Activated B cell treated with CpG ODN at 0.5 μM for 24 hours (primary cell): ENCODE results near the gene ATG4C. TPM values are rescaled to one million over a fixed set of nuclear protein-coding genes. Genes with fewer than 3 reads are reported as not detected.

Experiments used
- ATAC-seq: fragments of 200-7000 bp; cut with Tn5 transposase; one replicate; pipeline ENCODE4 v1.10.0; 2021; ENCODE audit warnings: low read depth, mild to moderate bottlenecking, moderate library complexity
- CTCF ChIA-PET: fragments of 350-600 bp; sonication (Branson Sonifier 250); formaldehyde crosslinking; loops from one replicate; lab custom pipeline; 2021; ENCODE audit warnings: antibody characterized with exemption; lab: Charles Lee
- POLR2A ChIA-PET: fragments of 350-600 bp; sonication (Branson Sonifier 250); formaldehyde crosslinking; loops from one replicate; lab custom pipeline; 2021; ENCODE audit warnings: antibody characterized with exemption; lab: Charles Lee
- DNase-seq: peaks from one replicate; pipeline ENCODE4 v3.0.0; 2022
- H3K27ac Mint-ChIP-seq: one replicate; pipeline ENCODE4 v1.8.0; 2020; ENCODE audit warnings: mixed read lengths
- H3K27me3 Mint-ChIP-seq: one replicate; pipeline ENCODE4 v1.8.0; 2021; ENCODE audit warnings: mixed read lengths
- H3K36me3 Mint-ChIP-seq: one replicate; pipeline ENCODE4 v1.8.0; 2021; ENCODE audit warnings: low read depth, mixed read lengths
- H3K4me1 Mint-ChIP-seq: one replicate; pipeline ENCODE4 v1.8.0; 2021; ENCODE audit warnings: mixed read lengths
- H3K4me3 Mint-ChIP-seq: one replicate; pipeline ENCODE4 v1.8.0; 2020; ENCODE audit warnings: mild to moderate bottlenecking, mixed read lengths
- H3K9me3 Mint-ChIP-seq: one replicate; pipeline ENCODE4 v1.8.0; 2020; ENCODE audit warnings: mixed read lengths
- CTCF ChIP-seq: fragments of 200-600 bp; IDR thresholded peaks from one replicate; pipeline ENCODE4 v1.8.0; 2022; ENCODE audit warnings: antibody characterized with exemption, mild to moderate bottlenecking
- intact Hi-C: fragments of 100-400 bp; cut with micrococcal nuclease; formaldehyde crosslinking; loops from one replicate; pipeline ENCODE4 v1.15.1; 2024
- total RNA-seq: library from RNA; stranded (reverse); gene quantifications from 2 replicates; pipeline ENCODE4 v1.2.3, GENCODE V29; 2022

Gene ATG4C
- total RNA-seq, 1 donor from 2014 or later, result 28.4 TPM

DNA sequence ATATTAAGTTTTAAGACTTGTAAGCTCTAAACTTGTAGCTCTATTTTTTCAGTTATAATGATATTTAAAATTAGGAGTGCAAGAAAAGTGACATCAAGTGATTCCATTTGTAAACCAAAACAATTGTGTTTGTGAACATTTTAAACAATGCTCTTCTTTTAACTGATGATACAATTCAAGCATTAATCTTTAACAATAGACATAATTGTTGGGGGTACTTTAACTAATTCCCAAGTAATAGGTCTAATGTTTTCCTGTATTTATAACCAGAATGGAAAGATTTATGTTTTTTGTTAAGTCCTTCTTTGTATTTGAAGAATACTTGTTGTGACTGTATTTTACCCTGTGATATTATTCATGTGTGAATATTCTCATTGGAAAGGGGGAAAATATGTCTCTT lies 6.8 kb downstream of the ATG4C start:
- DNase-seq (no peak), ATAC-seq (no peak)
- ChIA-PET POLR2A (interaction anchor here (1.0 to 1.9 kb wide), 2 partner anchors 10 to 20 kb away, joined by 6 read pairs; no protein-coding TSS in a partner anchor), CTCF (no interaction called here)
- intact Hi-C loops, result no loop called here
- Mint-ChIP-seq H3K4me1 (peaks cover 65% of the 10 kb centered on the region), H3K36me3 (peaks cover 6% of the 10 kb centered on the region), H3K27me3 (no peaks in the 10 kb centered on the region), H3K9me3 (no peaks in the 10 kb centered on the region), H3K4me3 (no peak overlapping the region), H3K27ac (no peak overlapping the region)
- no peak for TF ChIP-seq CTCF

DNA sequence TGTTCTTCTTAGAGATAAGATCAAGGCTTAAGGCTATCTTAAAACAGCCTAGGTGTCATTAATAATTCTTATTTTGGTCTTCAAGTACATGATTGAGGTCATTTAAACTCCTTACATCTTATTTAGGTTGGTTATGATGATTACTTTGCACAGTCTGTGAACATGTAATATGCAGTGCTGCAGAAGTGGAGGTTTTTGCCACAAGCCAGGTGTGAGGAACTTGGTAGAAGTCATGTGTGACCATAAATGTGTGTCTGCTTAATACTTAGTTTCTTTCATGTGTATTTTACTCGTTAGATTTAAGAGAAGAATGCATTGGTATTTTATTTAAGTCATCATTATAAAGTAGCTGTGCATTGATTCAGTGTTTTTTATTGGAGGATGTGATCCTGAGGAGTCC lies 10.1 kb downstream of the ATG4C start:
- TF ChIP-seq CTCF, result no peak
- no peak for DNase-seq
- H3K27ac Mint-ChIP-seq, result peak overlapping the region; percentile 92

GRCh38 chr1:62796221-62796620 lies 12.3 kb downstream of the ATG4C start:
- H3K36me3 Mint-ChIP-seq, result peaks cover 5% of the 10 kb centered on the region
- ChIA-PET CTCF (interaction anchor here (1.5 kb wide), 1 partner anchor 45 kb away, joined by 5 read pairs; no protein-coding TSS in a partner anchor), POLR2A (interaction anchor here (0.6 to 1.2 kb wide), 4 partner anchors 12 to 1921 kb away, joined by 3 to 13 read pairs (median 4); partner anchors contain the start of genes ATG4C and USP1)
- DNase-seq (no peak), ATAC-seq (no peak)
- no peak for TF ChIP-seq CTCF
- no peaks in the 10 kb centered on the region for H3K27me3 Mint-ChIP-seq
- H3K4me1 Mint-ChIP-seq, result peaks cover 77% of the 10 kb centered on the region
- peak overlapping the region; percentile 92 for H3K27ac Mint-ChIP-seq
- intact Hi-C loops, result loop anchor here (1.0 kb wide), 1 partner anchor 12 kb away; the partner anchor contains the start of gene ATG4C
- peaks cover 5% of the 10 kb centered on the region for H3K9me3 Mint-ChIP-seq
- H3K4me3 Mint-ChIP-seq, result peak overlapping the region; percentile 57

More for the DNA sequence above, 10.1 kb downstream of the ATG4C start:
- ATAC-seq, result peak; percentile 71
- Mint-ChIP-seq H3K36me3 (peaks cover 6% of the 10 kb centered on the region), H3K4me3 (peak overlapping the region; percentile 58), H3K4me1 (peaks cover 64% of the 10 kb centered on the region), H3K27me3 (no peaks in the 10 kb centered on the region), H3K9me3 (no peaks in the 10 kb centered on the region)
- POLR2A ChIA-PET, result interaction anchor here (1.1 to 3.0 kb wide), 3 partner anchors 8 to 17 kb away, joined by 4 to 12 read pairs (median 4); partner anchors contain the start of gene ATG4C
- intact Hi-C loops, result no loop called here
- CTCF ChIA-PET, result no interaction called here

DNA sequence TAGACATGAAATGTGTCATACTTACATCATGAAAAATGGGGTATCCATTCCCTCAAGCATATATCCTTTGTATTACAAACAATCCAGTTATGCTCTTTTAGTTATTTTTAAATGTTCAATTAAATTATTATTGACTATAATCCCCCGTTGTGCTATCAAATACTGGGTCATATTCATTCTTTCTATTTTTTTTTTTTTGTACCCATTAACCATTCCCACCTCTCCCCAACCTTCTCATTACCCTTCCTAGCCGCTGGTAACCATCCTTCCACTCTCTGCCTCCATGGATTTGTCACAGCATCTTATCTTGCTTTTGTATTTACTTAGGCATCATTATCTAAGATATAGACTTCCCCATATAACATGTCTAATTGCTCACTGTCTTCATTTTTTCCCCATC lies 15.8 kb downstream of the ATG4C start:
- ATAC-seq (no peak), DNase-seq (no peak)
- CTCF ChIA-PET, result no interaction called here
- H3K36me3 Mint-ChIP-seq, result peaks cover 7% of the 10 kb centered on the region
- no peaks in the 10 kb centered on the region for H3K27me3 Mint-ChIP-seq
- intact Hi-C loops, result loop anchor here (1.0 to 10.0 kb wide), 6 partner anchors 11 to 793 kb away; partner anchors contain the start of genes ALG6, ATG4C, PGM1 and USP1
- H3K9me3 Mint-ChIP-seq, result peaks cover 5% of the 10 kb centered on the region
- POLR2A ChIA-PET, result interaction anchor here (1.3 kb wide), 1 partner anchor 8 kb away, joined by 6 read pairs; no protein-coding TSS in a partner anchor
- peaks cover 70% of the 10 kb centered on the region for H3K4me1 Mint-ChIP-seq
- peak overlapping the region; percentile 95 for H3K27ac Mint-ChIP-seq
- peak overlapping the region; percentile 48 for H3K4me3 Mint-ChIP-seq
- TF ChIP-seq CTCF, result no peak

DNA sequence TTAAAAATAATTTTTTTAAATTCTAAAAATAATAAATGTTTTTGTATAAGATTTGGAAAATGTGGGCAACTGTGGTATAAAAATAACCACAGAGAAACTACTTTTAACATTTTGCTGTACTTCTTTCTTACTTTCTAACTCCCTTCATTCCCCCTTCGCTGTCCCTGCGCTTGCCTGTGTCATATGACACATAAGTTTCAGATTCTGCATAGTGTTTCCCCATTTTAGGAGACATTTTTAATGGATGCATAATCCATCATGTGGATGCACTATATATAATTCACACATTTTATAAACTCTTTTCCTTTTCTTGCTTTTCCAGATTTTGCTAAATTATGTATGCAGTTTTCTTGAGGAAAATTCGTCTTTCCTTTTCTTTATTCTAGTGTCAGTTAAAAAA lies 16.3 kb downstream of the ATG4C start:
- Mint-ChIP-seq H3K27ac (peak overlapping the region; percentile 95), H3K4me3 (peak overlapping the region; percentile 78), H3K36me3 (peaks cover 7% of the 10 kb centered on the region), H3K9me3 (peaks cover 5% of the 10 kb centered on the region), H3K27me3 (no peaks in the 10 kb centered on the region), H3K4me1 (peaks cover 64% of the 10 kb centered on the region)
- ChIA-PET CTCF (interaction anchor here (0.9 kb wide), 1 partner anchor 41 kb away, joined by 4 read pairs; no protein-coding TSS in a partner anchor), POLR2A (interaction anchor here (1.3 to 1.9 kb wide), 4 partner anchors 9 to 364 kb away, joined by 6 to 39 read pairs (median 22); partner anchors contain the start of gene ATG4C)
- intact Hi-C loops, result loop anchor here (1.0 to 10.0 kb wide), 6 partner anchors 10 to 792 kb away; partner anchors contain the start of genes ALG6, ATG4C, PGM1 and USP1
- DNase-seq (no peak), ATAC-seq (peak; percentile 25)
- TF ChIP-seq CTCF, result no peak
